VCaP (cell line): ENCODE measurements around the gene NUAK1.

ENCODE experiments used
- H3K27ac ChIP-seq: fragments of 450-650 bp; 2 replicates; pipeline ENCODE4 v1.5.1; 2017
- CTCF ChIP-seq: fragments of 450-650 bp; conservative IDR thresholded peaks from 2 replicates; pipeline ENCODE4 v1.5.1; 2017; ENCODE audit warnings: mild to moderate bottlenecking, moderate library complexity

NUAK1 gene

DNA sequence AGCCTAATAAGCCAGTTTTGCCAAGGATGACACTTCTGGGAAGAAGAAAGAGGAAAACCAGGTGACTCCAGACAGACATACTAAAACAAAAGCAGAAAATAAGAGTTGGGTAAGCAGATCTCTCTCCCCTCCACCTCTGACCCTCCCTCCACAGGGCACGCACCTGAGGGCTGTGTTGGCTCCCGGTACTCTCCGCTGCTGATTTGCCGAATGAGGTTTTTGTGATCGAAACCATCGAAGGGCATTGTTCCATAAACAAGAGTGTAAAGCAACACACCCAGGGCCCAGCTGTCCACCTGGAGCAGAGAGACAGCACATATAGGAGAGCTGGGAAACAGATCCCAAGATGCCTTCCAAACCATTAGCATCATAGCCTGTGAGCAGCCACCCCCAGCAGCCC is 68.1 kb downstream of the NUAK1 start:
- no peak for TF ChIP-seq CTCF
- H3K27ac ChIP-seq: no peak overlapping the region

- no peak for TF ChIP-seq CTCF
- H3K27ac ChIP-seq: no peak overlapping the region
These were observed 68.6 kb downstream of the NUAK1 start for GRCh38 chr12:106070147-106070546.

DNA sequence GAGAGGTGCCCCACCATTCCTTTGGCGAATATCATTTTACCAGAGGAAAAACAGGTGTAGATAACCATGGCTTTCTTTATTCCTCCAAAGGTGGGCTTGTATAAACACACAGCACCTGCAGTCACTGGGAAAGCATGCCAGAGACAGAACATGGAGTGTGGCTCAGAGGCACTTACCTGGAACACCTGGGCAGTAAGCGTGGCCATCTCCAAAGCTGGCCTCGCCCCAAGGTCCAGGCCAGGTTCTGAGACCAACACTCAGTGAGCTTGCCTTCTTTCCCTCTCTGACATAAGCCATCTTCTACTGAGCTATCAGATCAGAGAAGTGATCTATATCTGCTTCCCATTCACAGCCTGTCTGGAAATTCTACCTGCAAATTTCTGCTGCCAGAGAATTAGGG is 70.5 kb downstream of the NUAK1 start:
- no peak overlapping the region for H3K27ac ChIP-seq
- TF ChIP-seq CTCF: no peak

GRCh38 chr12:106067606-106068205 is 71.0 kb downstream of the NUAK1 start:
- no peak for TF ChIP-seq CTCF
- no peak overlapping the region for H3K27ac ChIP-seq

DNA sequence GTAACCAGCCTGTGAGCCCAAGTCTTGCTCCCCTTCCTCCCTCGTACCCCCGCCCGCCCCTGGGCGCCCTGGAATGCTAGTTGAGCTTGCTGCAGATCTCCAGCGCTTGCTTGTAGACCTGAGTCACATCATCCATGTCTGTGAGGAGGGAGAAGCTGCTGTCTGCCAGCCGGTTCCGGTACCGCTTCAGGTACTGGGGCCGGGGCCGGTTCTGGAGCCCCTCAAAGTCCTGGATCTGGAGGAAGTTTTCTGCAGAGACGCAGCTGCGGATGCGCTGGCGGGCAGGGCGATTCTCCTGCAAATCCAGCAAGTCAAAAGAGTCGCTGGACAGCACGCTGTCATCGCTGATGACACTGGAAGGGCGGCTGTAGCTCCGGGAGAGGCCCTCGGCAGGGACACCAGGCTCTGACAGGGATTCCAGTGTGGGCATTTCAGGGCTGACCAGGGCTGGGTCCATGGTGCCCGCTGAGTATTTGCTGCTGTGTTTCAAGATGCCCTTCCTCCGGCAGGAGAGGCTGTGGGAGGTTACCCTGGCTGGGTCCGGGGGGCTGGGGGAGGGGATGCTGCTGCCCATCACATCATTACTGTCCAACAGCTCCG is 71.9 kb downstream of the NUAK1 start:
- TF ChIP-seq CTCF: no peak
- no peak overlapping the region for H3K27ac ChIP-seq

- H3K27ac ChIP-seq: no peak overlapping the region
- TF ChIP-seq CTCF: no peak
These were observed 72.6 kb downstream of the NUAK1 start for GRCh38 chr12:106066051-106066705.

DNA sequence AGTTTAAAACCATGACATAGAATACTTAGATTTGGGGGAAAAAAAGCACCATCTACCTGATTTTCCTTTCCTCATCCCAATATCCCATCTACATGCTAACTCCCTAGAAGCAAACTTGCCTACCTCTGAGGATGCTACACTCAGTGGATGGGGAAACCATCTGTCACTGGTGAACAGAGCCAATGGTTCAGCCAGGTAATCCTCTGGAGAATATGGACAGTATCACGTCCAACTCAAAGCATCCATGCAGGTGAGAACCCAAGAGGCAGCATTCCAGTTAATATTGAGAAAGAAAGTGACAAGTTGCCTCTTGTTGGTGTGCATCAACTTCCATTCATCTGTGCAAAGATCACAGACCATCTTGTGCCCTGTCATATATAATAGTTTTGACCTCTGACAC is 73.2 kb downstream of the NUAK1 start:
- no peak for TF ChIP-seq CTCF
- H3K27ac ChIP-seq: no peak overlapping the region
